ENCODE measurements around the gene AGER.
A peak's percentile ranks its signal among the peaks of the same experiment; 100 is the strongest.
"Not testable (repeated sequence)": the region's sequence is repeated elsewhere in the genome, so short reads cannot be mapped to it uniquely, and the experiment has no call there.

The AGER gene

DNA sequence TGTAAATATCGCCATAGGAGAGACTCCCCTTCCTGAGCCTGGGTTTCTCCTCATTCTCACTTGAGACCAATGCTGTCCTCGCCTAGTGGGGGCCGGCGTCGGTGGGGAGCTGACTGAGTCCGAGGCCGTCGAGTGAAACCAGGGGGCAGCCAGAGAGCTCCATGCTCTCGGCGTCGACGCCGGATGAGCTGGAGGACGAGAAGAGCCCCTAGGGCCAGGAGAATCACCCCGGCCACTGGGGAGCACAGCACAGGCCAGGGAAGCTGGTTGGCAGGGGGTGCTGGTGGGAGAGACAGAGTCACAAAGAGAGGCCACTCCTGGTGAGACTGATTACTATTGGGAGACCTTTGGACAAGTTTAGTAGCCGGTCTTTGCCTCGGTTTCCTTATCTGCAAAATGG, 14.8 kb upstream of the AGER start:
- no peak for DNase-seq (ENCODE audit: low spot score)

DNA sequence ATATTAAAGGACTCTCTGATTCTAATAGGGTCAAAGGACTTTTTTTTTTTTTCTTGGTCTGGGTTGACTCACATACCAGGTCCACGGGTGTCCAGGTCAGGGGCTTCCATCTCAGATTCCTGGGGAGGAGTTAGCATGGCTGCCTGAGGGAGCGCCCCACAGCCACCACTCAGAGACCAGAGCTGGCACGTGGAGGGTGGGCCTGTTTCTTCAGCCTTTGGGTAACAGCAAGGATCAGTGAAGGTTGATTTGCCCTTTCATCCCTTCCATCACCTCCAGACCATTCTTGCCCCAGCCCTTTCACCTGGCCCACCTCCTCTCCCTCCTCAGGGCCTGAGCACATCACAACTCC, 14.3 kb upstream of the AGER start:
- no peak for DNase-seq (ENCODE audit: low spot score)

DNA sequence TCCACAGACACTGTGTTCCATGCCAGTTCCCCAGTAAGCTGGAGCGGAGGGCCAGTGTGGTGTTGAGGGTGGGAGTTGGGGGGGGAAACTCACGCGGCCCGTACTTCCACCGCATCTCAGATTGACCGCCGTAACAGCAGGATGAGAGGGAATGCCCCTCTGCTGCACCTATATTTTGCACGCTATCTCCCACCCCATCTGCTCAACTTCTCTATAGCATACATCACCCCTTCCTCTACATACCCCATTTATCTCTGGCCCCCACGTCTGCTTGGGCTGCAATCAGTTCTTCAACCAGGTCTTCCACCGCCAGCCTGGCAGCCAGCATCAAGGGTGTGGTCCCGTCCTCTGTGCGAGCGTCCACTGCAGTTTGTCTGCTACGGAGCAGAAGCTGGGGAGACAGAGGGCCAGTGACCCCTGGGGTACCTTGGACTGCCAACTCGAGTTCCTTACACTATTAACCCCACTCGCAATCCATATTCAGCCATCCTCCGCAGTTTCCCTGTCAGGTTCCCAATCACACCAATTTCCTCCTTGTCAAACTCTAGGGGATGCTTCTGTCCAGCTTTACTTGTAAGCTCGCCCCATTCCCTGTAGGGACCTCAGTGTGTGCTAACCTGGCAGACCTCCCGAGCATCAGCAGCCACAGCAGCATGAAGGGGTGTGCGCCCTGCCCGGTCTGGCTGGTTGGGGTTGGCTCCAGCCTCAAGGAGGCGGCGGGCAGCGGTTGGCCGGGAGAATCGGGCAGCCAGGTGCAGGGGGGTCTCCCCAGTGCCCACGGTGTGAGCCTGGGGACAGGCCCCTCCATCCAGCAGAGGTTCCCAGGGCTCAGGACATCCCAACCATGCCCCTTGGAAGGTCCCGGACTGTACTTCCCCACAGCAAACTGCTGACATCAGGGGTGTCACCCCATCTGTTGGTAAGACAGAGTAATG, 12.9 kb upstream of the AGER start:
- no peak for DNase-seq (ENCODE audit: low spot score)

DNA sequence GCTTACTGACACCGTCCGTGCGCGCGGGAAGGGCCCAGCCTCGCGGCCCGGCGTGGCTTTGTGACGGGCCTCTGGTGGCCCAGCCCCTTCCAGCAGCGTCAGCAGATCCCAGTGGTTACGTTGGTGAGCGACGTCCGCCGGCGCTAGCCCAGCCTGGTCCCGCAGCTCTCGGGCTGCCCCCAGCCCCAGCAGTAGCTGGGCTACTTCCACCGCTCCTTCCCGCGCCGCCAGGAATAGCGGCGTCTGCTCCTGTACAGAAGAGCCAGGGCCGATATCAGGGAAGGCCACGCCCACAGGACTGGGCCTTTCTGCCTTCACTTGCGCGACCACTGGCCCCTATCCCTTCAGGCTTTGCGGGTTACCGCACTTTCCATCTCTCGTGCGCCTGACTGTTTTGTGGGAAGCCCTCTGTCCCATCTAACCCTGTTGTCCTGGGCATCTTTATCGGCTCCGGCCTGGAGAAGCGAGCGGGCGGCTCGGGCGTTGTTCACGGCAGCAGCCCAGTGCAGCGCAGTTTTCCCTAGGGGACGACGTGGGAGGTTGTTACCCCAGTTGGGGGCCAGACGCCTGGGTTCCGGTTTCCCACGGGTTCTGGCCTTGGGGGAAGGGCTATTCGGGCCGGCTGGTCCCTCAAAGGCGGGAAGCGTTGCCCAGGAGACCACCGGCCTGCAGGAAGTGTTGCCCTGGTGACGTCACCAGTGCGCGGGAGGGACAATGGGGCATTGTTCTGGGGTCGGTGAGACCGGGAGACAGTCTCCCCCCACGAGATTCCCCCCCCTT, 12.0 kb upstream of the AGER start:
- peak; percentile 96 for DNase-seq (ENCODE audit: low spot score)

DNA sequence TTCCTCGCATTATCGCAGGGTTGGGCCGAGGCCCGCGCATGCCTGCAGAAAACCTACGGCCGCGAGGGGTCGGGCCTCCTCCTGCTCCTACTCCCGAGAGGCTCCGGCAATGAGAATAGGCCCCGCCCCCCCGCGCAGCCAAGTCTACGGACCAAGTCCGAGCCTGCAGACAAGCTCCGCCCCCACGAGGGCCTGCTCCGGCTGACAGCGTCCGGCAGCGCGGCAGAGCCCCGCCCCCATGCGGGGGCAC, 11.5 kb upstream of the AGER start:
- peak; percentile 100 for DNase-seq (ENCODE audit: low spot score)

DNA sequence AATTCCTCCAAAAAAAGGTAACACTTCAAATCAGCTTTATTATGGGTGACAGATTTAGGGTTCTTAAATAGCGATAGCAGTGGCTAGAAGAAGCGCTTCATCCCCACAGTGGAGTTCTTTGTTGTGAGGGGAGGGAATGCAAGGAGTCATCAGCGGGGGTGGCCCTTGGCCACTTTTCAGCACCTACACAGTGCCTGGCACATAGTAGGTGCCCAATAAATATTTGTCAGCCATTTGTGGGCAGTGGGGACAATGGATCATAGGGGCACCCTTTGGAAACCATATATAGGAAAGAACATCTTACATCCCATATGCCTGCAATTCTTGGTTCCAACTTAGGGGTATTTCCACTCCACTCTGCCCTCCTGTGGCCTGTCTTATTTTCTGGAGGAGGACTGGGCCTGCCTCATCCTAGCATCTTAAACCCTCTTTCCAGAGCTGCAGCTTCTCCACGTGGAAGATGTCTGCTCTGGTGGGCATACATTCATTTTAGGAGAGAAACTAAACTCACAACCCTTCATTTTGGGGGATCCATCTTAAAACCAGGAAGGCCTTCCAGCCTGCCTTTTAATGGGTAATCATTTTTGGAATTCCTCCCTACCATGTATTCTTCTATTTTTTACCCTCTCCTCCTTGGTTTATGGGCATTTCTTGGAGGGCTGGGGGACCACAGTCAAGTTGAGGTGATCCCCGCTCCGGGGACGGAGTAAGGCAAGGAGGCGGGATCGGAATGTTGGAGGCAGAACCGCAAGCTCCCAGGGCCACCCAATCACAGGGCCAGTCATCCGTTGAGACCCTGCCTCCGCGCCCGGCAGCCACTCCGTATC, 11.0 kb upstream of the AGER start:
- peak; percentile 57 for DNase-seq (ENCODE audit: low spot score)

DNA sequence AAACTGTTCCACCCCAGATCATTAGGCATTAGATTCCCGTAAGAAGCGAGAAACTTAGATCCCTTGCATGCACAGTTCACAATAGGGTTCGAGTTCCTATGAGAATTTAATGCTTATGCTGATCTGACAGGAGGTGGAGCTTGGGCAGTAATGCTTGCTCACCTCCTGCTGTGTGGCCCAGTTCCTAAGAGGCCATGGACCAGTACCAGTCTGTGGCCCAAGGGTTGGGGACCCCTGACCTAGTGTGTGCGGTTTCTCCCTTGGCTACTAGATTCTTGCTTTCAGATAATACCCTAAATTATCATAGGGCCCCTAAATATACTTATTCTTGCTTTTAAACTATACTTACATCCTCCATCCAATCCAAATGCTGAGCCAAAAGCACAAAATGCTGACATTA, 10.3 kb upstream of the AGER start:
- DNase-seq (ENCODE audit: low spot score) = no peak

DNA sequence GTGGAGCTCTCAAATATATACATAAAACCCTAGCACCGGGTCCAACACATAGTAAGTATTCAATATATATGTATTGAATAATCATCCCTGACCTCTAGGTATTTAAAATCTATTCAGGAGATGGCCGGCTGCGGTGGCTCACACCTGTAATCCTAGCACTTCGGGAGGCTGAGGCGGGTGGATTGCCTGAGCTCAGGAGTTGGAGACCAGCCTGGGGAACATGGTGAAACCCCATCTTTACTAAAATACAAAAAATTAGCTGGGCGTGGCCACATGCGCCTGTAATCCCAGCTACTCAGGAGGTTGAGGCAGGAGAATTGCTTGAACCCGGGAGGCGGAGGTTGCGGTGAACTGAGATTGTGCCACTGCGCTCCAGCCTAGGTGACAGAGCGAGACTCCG, 9.0 kb upstream of the AGER start:
- not testable (repeated sequence) for DNase-seq (ENCODE audit: low spot score)

DNA sequence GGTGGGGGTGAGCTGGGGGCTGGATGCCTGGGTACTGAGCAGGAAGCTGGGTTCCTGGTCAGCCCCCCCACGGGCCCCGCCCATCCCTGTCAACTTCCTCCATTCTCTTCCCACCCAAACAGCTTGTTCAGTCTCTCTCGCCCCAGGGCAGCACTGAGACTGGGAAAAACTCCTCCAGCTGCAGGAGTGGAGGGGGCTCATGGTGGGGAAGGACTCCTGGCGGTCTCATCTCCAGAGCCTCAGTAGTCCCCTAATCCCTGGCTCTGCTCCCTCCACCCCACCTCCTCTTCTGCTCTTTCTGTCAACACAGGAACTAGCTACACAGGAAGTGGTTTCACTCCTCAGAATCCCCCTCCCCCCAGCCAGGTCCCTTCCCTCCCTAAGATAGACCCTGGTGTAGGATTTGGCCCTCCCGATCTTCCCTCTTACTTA, 8.6 kb upstream of the AGER start, which contains the start of gene GPSM3:
TSS of gene GPSM3 (minus strand) at position 36 of the 432 bp plus-strand sequence. CDS start 130 bp downstream, outside the sequence.
- DNase-seq (ENCODE audit: low spot score) = no peak

DNA sequence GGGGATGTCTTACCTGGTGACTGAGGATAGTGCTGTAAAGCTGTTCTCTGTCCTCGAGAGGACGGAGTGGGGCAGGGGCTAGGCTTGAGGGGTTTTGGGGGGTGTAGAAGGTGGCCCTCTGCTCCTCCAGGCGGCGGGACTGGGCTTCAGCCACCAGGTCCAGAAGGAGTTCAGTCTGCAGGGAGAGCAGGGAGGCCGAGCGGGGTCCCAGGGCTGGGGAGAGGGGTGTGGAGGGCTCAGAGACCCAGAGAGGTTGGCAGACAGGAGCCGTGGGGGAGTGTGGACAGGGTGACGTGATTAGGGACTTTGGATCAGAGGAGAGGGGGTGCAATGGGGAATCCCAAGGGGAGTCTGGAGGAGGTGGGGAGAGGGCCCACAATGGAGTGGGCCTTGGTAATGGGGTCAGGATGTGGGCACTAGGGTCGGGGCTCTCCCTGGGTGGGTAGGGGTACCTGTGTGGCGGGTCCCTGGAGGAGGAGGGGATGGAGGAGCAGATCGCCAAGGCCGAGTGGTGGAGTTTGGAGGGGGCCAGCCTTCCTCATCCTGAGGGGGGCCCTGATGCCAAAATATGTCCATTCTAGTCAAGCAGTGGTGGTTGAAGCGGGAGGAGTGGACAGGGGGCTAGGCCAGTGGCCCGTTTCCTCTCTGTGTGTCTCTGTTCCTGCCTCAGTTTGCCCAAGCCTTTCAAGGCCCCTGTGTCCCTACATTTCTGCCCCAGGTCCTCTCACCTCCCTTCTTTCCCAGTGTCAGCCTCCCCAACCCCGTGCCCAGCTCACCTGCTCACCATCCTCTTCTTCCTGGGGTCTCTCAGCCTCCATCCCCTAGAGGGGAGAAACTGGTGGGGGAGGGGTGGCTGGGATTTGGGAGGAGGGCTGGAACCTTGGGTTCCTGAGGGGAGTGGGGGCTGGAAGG, 7.9 kb upstream of the AGER start:
- no peak for DNase-seq (ENCODE audit: low spot score)

DNA sequence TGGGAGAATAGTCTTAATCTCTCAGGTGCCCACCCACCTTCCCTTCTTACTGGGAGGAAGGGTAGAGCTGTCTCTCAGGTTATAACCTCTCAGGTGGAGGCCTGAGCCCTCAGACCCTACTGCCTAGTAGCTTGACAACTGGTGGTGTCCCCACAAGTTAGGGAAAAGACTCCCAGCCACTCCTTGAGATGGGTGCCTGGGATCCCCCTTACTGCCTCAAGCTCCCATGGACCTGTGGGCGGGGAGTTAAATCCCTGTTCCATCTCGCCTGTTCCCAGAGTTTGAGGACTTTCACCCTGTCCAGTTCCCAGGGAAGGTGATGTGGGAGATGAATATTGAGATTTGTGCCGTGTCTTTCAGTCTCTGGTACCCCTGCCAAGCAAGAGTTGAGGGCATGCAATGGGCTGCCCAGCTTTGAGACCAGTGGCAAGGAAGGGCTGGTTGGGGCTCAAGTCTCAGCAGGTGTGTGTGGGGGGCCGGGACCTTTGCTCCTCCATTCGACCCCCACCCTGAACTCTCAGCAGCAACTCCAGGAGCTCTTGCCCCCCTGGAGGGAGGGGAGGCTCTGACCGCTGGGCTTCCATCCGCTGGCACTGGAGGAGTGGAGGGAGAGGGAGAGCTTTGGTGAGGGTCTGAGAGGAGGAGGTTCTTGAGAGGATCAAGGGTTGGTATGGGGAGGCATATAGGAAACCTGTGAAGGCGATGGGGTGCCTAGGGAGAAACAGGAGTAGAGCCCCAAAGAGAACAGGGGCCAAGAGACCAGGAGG, 7.0 kb upstream of the AGER start:
- DNase-seq (ENCODE audit: low spot score) = no peak

DNA sequence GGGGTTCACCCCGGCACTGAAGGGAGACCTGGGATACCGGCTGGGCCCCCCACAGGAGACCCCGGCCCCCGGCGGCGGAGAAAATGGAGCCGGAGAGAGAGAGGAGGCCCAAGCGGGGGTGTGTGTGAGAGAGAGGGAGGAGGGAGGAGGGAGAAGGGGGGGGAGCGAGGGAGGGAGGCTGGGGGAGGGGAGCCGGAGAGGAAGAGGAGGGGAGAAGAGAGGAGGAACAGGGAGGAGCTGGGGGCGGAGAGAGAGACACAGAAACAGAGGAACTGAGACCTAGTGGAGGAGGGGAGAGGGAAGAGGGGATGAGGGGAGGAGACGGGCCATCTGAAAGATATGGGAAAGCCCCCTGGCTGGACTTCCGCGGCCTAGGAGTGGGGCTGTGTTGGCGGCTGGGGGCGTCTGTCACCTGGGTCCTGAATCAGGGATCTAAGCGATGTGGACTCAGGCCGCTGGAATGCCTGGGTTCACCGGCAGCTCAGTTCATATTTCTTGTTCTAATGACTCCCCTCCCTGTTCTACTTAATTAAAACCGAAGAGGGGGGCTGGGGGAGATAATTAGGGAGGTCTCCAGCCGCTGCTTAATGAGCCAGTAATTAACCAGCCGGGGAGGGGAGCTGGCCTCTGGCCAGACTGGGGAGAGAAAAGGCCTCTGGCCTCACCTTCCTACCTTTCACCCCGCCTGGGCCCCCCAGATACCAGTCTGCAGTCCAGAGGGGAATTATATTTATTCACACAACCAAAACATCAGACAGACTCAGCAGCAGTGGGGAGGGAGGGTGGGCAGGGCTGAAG, 6.2 kb upstream of the AGER start, which contains the start of gene PBX2:
TSS of gene PBX2 (minus strand) at position 149 of the 798 bp plus-strand sequence. CDS start 287 bp downstream, outside the sequence.
- peak; percentile 96 for DNase-seq (ENCODE audit: low spot score)

DNA sequence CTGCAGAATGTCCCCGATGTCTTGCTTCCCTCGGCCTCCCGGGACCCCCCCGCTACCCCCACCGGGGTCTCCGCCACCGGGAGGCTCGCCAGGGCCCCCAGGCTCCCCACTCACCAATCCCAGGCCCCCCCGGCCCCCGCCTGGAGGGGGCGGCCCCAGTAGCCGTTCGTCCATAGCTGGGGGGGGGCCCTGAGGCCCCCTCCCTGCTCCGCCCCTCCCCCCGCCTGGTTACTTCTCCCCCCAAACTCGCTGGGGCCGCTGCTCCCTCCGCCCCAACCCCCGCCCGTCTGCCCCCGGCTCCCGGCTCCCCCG, 5.6 kb upstream of the AGER start:
- DNase-seq (ENCODE audit: low spot score) = no peak

DNA sequence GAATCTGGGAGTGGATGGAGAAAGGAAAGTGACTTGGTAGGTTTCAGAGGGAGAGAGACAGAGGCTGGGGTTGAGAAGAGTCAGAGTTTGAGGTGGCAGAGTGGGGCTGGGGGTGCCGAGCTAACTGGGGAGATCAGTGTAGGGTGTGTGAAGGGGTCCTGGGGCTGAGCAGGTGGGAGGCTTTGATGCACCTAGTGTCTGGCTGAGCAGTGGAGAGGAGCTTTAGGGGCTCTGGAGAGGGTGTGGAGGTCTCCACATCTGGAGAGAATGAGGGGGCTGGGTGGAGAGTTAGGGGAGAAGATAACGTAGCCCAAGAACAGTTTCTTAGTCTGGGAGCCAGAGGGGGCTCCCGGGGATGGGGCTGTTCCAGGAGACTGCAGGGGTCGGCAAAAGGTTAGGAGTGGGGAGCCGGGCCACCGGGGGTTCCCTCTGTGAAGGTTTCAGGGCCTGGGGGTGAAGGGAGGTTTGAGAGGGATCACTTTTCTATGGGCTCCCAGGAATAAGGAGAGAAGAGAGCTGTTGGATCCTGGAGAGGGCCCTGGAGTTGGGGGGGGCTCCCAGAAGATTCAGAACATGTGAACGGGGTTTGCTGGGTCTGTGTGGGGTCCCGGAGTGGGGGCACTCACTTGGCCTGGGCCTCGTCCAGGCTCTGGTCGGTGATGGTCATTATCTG, 5.2 kb upstream of the AGER start:
- no peak for DNase-seq (ENCODE audit: low spot score)

DNA sequence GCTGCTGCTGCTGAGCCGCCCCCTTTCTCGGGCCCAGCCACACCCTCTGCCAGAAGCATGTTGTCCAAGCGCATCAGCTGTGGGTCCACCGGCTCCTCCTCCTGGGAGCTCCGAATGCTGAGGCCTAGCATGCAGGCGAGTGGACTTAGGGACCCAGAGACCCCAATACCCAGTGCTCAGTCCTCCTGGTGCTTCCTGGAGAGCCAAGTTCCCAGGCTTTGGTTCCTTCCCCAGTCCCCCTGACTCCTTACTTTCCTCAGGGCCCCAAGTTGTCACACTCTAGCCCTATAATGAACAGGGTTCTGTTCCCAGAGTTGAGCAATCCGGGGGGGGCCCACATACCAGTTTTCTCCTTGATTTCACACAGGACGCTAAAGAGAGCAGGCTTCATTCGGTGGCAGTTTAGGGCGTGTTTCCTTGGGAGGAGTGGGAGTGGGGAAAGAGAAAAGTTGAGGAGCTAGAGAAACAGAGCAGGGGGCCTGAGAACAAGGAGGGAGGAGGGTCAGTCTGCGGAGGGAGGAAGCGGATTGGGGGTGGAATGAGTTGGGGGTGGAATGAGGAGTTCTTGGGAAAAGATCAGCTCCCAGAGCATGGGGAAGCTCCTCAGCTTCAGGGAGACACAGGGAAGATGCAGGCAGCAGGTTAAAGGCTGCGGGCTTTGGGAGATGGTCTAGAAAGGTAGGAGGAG, 4.5 kb upstream of the AGER start:
- DNase-seq (ENCODE audit: low spot score) = no peak

DNA sequence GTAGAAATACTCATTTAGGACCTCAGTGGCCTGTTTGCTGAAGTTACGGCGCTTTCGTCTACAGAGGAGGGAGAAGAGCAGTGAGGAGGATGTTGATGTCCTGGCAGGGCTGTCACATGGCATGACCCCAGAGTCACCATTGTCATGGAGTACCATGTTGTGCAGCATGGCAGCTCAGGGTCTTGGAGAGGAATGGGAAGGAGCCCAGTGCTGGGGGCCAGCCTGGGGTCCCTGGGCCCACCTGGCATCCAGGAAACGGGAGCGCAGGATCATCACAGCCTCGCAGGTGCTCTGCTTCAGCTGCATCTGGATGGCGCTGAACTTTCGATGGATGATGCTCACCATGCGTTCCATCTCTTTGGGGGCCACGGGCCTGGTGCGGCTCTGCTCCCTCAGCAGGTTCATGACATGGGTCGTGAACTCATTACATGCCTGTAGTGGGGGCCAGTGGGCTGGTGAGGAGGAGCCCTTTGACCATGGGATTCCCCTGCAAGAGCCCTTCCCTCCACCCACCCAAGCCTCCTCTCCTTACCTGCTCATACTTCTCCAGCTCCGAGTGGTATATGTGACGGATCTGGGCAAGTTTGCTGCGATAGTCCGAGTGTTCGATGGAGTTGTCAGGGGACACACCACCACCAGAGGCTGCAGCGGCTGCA, 3.8 kb upstream of the AGER start:
- DNase-seq (ENCODE audit: low spot score) = not testable (repeated sequence)

DNA sequence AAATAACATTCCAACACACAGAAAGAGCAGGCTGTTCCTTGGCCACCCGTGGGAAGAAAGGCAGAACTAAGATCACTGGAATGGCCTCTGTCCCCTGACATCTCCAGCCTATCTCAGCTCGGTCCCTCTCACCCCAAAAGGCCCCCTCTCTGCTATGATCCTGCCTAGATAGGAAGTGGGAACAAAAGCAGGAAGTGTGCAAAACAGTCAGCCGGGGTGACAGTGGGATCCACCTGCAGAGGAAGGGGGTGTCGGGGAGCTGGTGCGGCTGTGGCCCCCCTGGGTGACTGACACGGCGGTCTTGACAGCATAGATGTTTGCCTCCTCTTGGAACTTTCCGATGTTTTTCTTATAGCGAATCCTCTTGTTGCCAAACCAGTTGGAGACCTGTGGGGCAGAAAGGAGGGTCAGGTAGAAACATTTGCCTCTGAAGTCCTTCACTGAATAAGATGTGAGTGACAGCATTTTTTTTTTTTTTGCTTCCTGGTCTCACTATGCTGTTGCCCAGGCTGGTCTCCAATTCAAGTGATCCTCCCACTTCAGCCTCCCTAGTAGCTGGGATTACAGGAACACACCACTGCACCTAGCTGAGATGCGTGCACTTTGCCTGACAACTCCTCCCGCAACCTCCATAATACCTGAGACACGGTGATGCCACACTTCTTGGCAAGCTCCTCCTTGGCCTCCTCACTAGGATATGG, 3.1 kb upstream of the AGER start:
- no peak for DNase-seq (ENCODE audit: low spot score)

Measured in putamen (tissue), 1 donor.